Mesodermal cell (in vitro differentiated cells): Measurements from ENCODE around the gene KCNK16.

ENCODE experiments used
- H3K27ac ChIP-seq: 2 replicates; pipeline ENCODE4 v1.7.0; 2013; ENCODE audit warnings: mild to moderate bottlenecking, low read depth, low read length, moderate library complexity; ENCODE audit not compliant: severe bottlenecking
- H3K36me3 ChIP-seq: 2 replicates; pipeline ENCODE4 v1.7.1; 2013; ENCODE audit warnings: mild to moderate bottlenecking, low read length, moderate library complexity; ENCODE audit not compliant: control insufficient read depth, insufficient read depth
- H3K4me1 ChIP-seq: one replicate; pipeline ENCODE4 v1.7.1; 2013; ENCODE audit warnings: mild to moderate bottlenecking, low read length; ENCODE audit not compliant: insufficient read depth, control insufficient read depth, poor library complexity, severe bottlenecking
- H3K4me3 ChIP-seq: 2 replicates; pipeline ENCODE4 v1.7.0; 2013; ENCODE audit warnings: low read length, control low read depth, mild to moderate bottlenecking; ENCODE audit not compliant: insufficient read depth, poor library complexity, severe bottlenecking; ENCODE audit errors: extremely low read depth
- H3K9me3 ChIP-seq: 2 replicates; pipeline ENCODE4 v1.7.1; 2013; ENCODE audit warnings: mild to moderate bottlenecking, low read length, moderate library complexity; ENCODE audit not compliant: control insufficient read depth
- WGBS, 2 experiments: methylation state at CpG; one replicate each; pipeline ENCODE4 v1.1.5; 2013; ENCODE audit warnings: missing lambda C conversion rate in 2 of 2; ENCODE audit not compliant: insufficient coverage in 2 of 2; 5-methylcytosine and 5-hydroxymethylcytosine counted together

Gene KCNK16

DNA sequence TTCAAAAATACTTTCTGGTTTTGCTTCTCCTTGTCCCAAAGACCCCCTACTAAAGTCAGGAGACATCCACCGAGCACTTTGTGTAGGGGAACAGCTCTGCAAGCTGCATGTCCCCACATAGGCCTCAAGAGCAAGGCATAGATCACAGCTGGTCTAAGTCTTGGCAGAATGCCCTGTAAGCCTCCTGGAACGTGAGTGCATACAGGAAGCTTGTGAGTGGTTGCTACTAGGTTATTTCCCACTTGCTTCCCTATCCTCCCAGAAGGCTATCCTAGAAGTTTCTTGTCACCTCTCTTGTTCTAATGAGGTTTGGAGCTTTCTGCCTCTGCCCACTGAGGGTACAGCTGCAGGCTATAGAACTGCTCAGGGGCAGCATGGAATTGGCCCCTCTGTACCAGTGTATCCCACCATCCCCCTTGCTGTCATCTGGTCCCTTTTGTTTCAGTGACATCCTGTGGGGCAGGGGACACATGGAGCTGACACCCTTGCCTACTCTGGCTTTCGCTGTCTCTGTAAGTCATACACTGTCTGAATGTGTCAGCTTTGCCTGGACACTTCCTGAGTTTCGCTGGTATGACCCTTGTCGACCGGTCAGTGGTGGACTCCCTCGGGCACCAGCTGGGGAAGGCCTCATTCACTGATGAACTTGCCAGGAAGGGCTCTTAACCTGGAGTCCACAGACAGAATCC lies 35.6 kb upstream of the KCNK16 start:
- no peak overlapping the region for H3K27ac ChIP-seq
- no peaks in the 10 kb centered on the region for H3K4me1 ChIP-seq
- WGBS, 2 experiments, result 78 to 90% methylated on average over 5 to 6 of the region's 7 CpGs
- H3K36me3 ChIP-seq, result no peaks in the 10 kb centered on the region
- no peak overlapping the region for H3K4me3 ChIP-seq
- H3K9me3 ChIP-seq, result no peaks in the 10 kb centered on the region

DNA sequence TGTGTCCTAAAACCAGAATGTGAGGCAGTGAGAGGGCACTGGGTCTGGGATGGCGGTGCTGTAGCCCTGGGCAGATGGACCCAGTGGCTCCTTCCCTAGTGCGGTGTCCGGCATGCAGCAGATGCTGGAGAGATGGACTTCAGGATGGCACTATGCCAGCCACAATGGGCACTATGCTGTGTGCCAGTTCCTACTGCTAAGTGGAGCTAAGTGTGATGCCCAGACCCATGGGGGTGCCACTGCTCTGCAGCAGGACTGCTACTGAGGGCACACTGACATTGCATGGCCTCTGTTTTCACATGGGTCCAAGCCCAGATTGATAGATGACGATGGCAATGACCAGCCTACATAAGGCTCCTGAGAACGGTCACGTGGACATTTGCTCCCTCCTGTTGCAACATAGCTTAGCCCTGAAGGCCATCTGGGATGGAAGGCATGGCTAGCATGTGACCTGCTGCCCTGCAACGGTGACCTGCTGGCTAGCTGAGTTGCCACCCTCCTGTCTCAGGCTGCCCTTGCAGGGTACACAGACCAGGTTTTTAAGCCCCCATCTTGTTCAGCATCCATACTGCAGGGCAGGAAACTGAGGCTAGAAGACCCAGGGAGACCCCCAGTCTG lies 31.3 kb upstream of the KCNK16 start:
- Histone ChIP-seq H3K27ac (no peak overlapping the region), H3K9me3 (no peaks in the 10 kb centered on the region), H3K36me3 (no peaks in the 10 kb centered on the region), H3K4me3 (no peak overlapping the region), H3K4me1 (no peaks in the 10 kb centered on the region)
- WGBS, 2 experiments, result 86 to 87% methylated on average over 7 of the region's 7 CpGs

DNA sequence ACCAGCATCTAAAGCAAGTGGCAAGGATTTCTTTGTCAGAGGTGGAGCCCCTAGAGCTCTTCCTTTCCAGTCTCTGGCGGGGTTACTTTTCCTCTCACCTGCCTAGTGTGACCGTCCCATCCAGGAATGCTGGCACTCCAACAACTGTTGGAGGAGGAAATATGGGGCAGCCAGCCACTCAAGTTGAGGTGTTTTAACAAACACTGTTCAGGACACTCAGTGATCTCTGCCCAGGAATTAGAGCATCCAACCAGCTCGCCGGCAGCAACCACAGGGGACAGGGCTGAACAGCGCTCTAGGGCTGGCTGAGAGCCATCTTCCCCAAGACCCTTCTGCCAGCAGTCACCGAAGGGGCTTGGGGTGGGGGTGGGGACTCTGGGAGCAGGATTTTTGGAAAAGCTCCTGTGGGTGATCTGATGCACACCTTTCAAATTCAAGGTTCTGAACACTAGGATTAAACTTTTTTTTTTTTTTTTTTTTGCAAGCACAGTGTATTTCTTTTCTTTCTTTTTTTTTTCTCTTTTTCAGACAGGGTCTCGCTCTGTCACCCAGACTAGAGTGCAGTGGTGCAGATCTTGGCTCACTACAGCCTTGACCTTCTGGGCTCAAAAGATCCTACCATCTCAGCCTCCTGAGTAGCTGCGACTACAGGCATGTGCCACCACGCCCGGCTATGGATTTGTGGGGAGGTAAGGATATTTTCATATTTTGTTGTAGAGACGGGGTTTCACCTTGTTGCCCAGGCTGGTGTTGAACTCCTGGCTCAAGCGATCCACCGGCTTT lies 28.4 kb upstream of the KCNK16 start:
- no peaks in the 10 kb centered on the region for H3K36me3 ChIP-seq
- 86 to 90% methylated on average over 3 to 11 of the region's 13 CpGs for WGBS, 2 experiments

DNA sequence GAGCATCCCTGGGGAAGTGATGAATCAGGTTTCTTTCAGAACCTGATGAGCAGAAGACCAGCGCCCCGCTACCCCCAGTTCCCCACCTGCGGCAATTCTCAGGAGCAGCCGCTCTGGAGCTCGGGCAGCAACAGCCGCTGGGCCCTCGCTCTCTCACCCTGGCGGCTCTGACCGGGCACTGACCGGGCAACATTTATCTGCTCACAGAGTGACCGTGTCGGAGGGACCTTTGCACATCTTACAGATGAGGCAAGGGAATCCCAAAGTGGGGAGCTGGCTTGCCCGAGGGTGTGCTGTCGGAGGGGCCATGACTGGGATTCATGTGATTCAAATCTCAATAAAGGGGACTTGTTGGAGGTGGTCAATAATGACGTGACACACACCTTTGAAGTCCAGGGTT lies 26.2 kb upstream of the KCNK16 start:
- Histone ChIP-seq H3K9me3 (no peaks in the 10 kb centered on the region), H3K36me3 (no peaks in the 10 kb centered on the region), H3K27ac (no peak overlapping the region), H3K4me1 (no peaks in the 10 kb centered on the region), H3K4me3 (no peak overlapping the region)
- WGBS, 2 experiments, result 86 to 94% methylated on average over 10 to 15 of the region's 15 CpGs

More for the DNA sequence above, 28.4 kb upstream of the KCNK16 start:
- no peak overlapping the region for H3K27ac ChIP-seq
- no peaks in the 10 kb centered on the region for H3K9me3 ChIP-seq
- H3K4me3 ChIP-seq, result no peak overlapping the region
- no peaks in the 10 kb centered on the region for H3K4me1 ChIP-seq

DNA sequence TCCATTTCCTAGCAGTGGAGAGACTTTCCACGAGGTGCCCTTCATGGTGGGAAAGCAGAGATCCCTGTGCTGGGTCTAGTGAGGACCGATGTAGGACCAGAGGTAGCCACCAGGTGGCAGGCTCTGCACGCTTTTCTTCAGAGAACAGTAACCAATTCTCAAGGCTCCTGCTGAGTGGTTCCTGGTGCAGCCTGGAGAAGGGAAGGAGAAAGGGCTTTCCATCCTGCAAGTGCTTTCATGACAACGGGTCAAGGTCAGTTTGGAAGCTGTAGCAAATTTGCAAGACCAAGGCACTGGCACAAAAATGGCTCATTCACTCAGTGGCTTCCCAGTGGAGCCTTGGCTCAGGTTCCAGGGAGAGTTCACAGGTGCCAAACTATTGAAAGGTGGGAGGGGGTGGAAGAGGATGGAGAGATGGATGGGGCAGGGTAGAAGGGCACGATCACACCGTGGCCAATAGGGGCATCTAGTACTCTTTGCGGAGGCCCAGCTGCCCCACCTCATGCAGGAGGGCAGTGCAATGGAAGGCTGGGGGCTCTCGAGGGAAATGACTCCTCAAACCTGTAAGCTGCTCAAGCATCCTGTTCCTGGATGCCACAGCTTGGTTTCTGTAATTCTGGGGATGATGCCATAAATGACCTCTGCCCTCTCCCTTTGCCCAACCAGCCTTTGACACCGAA lies 25.5 kb upstream of the KCNK16 start:
- H3K27ac ChIP-seq, result no peak overlapping the region
- H3K4me3 ChIP-seq, result no peak overlapping the region
- H3K4me1 ChIP-seq, result peaks cover 4% of the 10 kb centered on the region
- no peaks in the 10 kb centered on the region for H3K9me3 ChIP-seq
- 35 to 44% methylated on average over 5 to 7 of the region's 9 CpGs for WGBS, 2 experiments
- no peaks in the 10 kb centered on the region for H3K36me3 ChIP-seq

DNA sequence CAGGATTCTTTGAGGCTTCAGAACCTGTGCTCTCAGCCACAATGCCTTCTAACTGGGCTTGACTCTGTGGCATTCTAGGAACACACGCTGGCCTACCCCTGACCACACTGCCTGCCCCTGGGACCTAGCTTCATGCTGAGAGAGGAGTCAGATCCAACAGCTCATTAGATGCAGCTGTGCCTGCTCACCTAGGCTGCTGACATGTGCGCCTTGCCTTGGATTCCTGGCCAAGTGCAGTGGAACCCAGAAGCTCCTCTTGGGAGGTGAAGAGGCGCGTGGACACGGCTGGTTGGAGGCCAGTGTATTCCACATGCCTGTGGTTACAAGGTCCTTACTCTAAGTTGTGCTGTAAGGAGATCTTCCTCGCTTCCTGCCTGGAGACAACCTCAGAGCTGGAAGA lies 24.7 kb upstream of the KCNK16 start:
- Histone ChIP-seq H3K4me1 (peaks cover 4% of the 10 kb centered on the region), H3K36me3 (no peaks in the 10 kb centered on the region), H3K27ac (no peak overlapping the region), H3K9me3 (no peaks in the 10 kb centered on the region), H3K4me3 (no peak overlapping the region)
- WGBS, 2 experiments, result 94 to 97% methylated on average over 6 of the region's 6 CpGs

DNA sequence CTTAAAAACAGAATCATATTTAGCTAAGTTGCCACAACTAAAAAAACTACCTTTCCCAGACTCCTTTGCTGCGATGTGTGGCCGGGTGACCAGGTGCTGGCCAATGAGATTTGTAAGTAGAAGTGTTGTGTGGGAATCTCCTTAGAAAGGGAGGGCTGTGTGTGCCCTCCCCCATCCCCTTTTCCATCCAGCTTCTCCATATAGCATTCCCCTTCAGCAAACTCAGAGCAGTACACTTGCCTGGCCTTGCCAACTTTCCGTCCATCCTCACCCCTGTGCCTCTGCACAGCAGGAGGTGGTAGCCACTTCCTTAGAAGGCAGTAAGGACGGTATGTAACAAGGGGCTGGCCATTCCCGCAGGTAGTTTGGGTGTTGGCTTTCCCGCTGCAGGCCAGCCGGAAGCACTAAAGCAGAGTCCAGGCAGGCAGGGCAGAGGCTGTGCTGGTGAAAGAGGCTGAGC lies 22.3 kb upstream of the KCNK16 start:
- Histone ChIP-seq H3K27ac (no peak overlapping the region), H3K9me3 (no peaks in the 10 kb centered on the region), H3K36me3 (no peaks in the 10 kb centered on the region), H3K4me3 (no peak overlapping the region), H3K4me1 (peaks cover 7% of the 10 kb centered on the region)
- 63 to 75% methylated on average over 4 to 5 of the region's 7 CpGs for WGBS, 2 experiments

DNA sequence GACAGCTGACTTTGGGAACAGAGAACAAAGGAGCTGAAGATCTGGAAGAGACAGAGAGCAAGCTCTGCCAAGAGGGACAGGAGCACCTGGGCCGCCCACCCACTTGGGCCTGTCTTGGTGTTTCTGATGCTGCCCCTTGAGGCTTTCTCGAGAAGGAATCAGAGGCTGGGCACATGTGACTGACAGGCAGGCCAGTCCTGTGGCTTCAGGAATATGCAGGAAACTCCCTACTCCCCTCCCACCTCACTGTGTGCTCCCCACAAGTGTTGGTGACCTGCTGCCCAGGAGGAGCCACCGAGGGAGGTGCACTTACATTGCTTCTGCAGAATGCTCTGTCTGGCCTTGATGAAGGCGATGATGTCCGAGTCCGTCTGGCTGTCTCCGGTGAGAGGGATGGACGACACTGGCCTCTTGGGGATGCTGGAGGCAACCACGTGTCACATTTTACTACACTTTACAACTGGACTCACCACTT lies 20.9 kb upstream of the KCNK16 start:
- WGBS, 2 experiments, result 85 to 90% methylated on average over 8 to 9 of the region's 9 CpGs
- Histone ChIP-seq H3K4me3 (no peak overlapping the region), H3K9me3 (no peaks in the 10 kb centered on the region), H3K36me3 (no peaks in the 10 kb centered on the region), H3K27ac (no peak overlapping the region), H3K4me1 (peaks cover 11% of the 10 kb centered on the region)

DNA sequence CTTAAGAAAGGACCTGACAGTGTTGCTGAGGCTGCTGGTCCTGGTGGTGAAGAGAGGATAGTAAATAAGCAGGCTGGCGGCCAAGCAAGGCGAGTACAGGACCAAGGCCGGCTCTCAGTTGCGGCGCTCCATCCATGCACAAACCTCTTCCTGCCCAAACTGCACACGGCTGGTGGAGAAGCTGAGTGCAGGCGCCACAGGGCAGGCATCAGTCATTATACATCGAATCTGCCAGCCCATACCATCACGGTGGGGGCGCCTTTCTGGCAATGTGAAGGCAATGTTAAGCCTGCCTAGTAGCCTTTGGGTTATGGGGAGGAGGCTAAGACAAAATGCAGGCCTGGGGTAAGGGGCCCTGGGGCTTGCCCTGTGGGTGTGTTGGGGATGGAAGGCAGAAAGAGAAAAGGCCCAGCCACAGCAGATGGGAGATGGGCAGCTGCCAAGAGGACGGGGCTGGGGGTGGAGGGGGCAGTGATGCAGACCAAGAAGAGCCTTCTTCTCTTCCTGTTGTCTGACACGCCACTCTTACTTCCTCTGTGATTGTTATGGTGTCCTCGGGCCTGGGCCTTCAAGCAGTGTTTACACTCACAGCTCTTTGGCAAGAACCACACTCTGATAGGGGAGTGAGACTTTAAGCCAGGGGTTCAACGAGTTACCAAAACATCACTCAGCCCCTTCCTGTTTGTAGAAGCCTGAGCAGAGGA lies 20.3 kb upstream of the KCNK16 start:
- WGBS, 2 experiments, result 84 to 94% methylated on average over 7 to 10 of the region's 14 CpGs
- Histone ChIP-seq H3K9me3 (no peaks in the 10 kb centered on the region), H3K27ac (no peak overlapping the region), H3K4me1 (peaks cover 11% of the 10 kb centered on the region), H3K4me3 (no peak overlapping the region), H3K36me3 (no peaks in the 10 kb centered on the region)

DNA sequence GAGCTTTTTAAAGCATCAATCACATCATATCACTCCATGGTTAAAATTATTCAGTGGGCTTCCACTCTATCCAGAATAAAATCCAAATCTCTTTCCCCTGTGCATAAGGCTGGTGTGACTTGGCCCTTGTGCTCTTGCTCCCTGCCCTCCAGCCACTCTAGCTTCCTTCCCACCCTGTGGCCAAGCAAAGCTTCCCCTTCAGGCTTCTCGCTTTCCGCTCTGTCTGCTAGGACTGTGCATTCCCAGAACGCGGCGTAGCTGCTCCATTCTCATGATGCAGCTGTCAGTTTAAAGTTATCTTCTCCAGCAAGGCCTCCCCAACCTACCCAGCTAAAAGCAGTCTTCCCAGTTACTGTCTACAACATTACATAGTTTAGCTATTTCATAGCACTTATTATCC lies 19.4 kb upstream of the KCNK16 start:
- Histone ChIP-seq H3K9me3 (no peaks in the 10 kb centered on the region), H3K4me1 (peaks cover 11% of the 10 kb centered on the region), H3K4me3 (no peak overlapping the region), H3K36me3 (no peaks in the 10 kb centered on the region), H3K27ac (no peak overlapping the region)
- 92 to 94% methylated on average over 2 to 5 of the region's 5 CpGs for WGBS, 2 experiments
